K562 (cell line): Measurements from ENCODE around the gene TMEM30A. TPM values are rescaled to one million over a fixed set of nuclear protein-coding genes. Genes with fewer than 3 reads are reported as not detected.

Source experiments
- ATAC-seq: fragments of 200-7000 bp; cut with Tn5 transposase; 3 replicates; pipeline ENCODE4 v1.9.1; 2020; ENCODE audit warnings: moderate library complexity
- BruUV-seq: library from RNA; stranded (reverse); fragments of 400-500 nt; replicated peaks from 2 replicates; lab custom pipeline; 2021; lab: Mats Ljungman, UMichigan
- CTCF ChIA-PET: fragments of 300-600 bp; formaldehyde crosslinking; extraction: SDS; loops from one replicate; lab custom pipeline; 2021; ENCODE audit warnings: low intra/inter-chr PET ratio; lab: Yijun Ruan, JAX
- POLR2A ChIA-PET: fragments of 300-600, 350-650 bp; sonication (Branson Sonifier 250); formaldehyde crosslinking; extraction: SDS; loops from one replicate; lab custom pipeline; 2021; ENCODE audit warnings: antibody characterized with exemption, inconsistent platforms; lab: Yijun Ruan, JAX
- DNase-seq, 4 experiments: peaks; one replicate each; pipeline versions ENCODE4 v3.0.0 to v3.0.0-alpha.2; 2011 to 2018; ENCODE audit warnings: low spot score in 3 of 4, mixed read lengths in 3 of 4; ENCODE audit errors: extremely low read depth in 1 of 4
- FAIRE-seq: peaks from 2 replicates; lab custom pipeline; 2011; peaks lifted over from hg19 to GRCh38; lab: Jason Lieb, UNC
- H2AFZ ChIP-seq: 2 replicates; pipeline ENCODE4 v1.6.0; 2011; ENCODE audit warnings: low read depth, low read length, control low read depth, inconsistent platforms
- H3K27ac ChIP-seq: fragments of 200-600 bp; 3 replicates; pipeline ENCODE4 v1.8.0; 2011; ENCODE audit warnings: low read depth, mild to moderate bottlenecking, control low read depth, inconsistent platforms, low read length, moderate library complexity, mixed read lengths; ENCODE audit errors: extremely low read depth
- H3K27me3 ChIP-seq, 2 experiments: fragments of 300-600 bp in 1 of 2; 2 replicates in 1 of 2; 3 replicates in 1 of 2; pipeline versions ENCODE4 v1.6.0 to v1.8.0; 2011; ENCODE audit warnings: inconsistent platforms in 2 of 2, low read length in 2 of 2, mild to moderate bottlenecking in 1 of 2, mixed read lengths in 1 of 2, moderate library complexity in 1 of 2; ENCODE audit not compliant: control insufficient read depth in 2 of 2, insufficient read depth in 2 of 2
- H3K36me3 ChIP-seq: fragments of 300-600 bp; 3 replicates; pipeline ENCODE4 v1.8.0; 2011; ENCODE audit warnings: mild to moderate bottlenecking, low read length, inconsistent platforms; ENCODE audit not compliant: control insufficient read depth, insufficient read depth
- H3K4me1 ChIP-seq, 2 experiments: fragments of 200-600 bp in 1 of 2; replicated peaks in 1 of 2; 2 replicates in 1 of 2; 3 replicates in 1 of 2; pipeline versions ENCODE4 v1.5.1 to v1.8.0; 2011; ENCODE audit warnings: inconsistent platforms in 2 of 2, low read length in 2 of 2, mild to moderate bottlenecking in 1 of 2, mixed read lengths in 1 of 2, moderate library complexity in 1 of 2; ENCODE audit not compliant: control insufficient read depth in 2 of 2, insufficient read depth in 2 of 2
- H3K4me2 ChIP-seq: 2 replicates; pipeline ENCODE4 v1.6.1; 2011; ENCODE audit warnings: low read length, control low read depth, inconsistent platforms, mixed read lengths; ENCODE audit not compliant: insufficient read depth
- H3K4me3 ChIP-seq: fragments of 200-600 bp; sonication (generic), shearing (Covaris generic); 2 replicates; pipeline ENCODE4 v1.5.1; 2016; ENCODE audit warnings: control low read depth, inconsistent platforms
- H3K79me2 ChIP-seq: fragments of 200-600 bp; 3 replicates; pipeline ENCODE4 v1.8.0; 2011; ENCODE audit warnings: low read length, inconsistent platforms; ENCODE audit not compliant: control insufficient read depth, insufficient read depth
- H3K9ac ChIP-seq, 2 experiments: 2 replicates each; pipeline versions ENCODE4 v1.6.0 to v1.6.1; 2011; ENCODE audit warnings: low read depth in 2 of 2, low read length in 2 of 2, control low read depth in 1 of 2, inconsistent platforms in 1 of 2, mild to moderate bottlenecking in 1 of 2, mixed read lengths in 1 of 2; ENCODE audit not compliant: insufficient read depth in 1 of 2
- H3K9me1 ChIP-seq: one replicate; pipeline ENCODE4 v1.6.0; 2011; ENCODE audit warnings: inconsistent platforms, mild to moderate bottlenecking, low read length, moderate library complexity; ENCODE audit not compliant: control insufficient read depth, insufficient read depth
- H3K9me3 ChIP-seq: replicated peaks from 2 replicates; pipeline ENCODE4 v1.5.1; 2011; ENCODE audit warnings: low read depth, low read length, inconsistent platforms; ENCODE audit not compliant: control insufficient read depth, insufficient read depth
- H4K20me1 ChIP-seq: replicated peaks from 2 replicates; pipeline ENCODE4 v1.6.1; 2011; ENCODE audit warnings: low read length, inconsistent platforms, mixed read lengths; ENCODE audit not compliant: control insufficient read depth, insufficient read depth
- GTF3C2 ChIP-seq: IDR thresholded peaks from 3 replicates; pipeline ENCODE4 v1.6.1; 2011; ENCODE audit warnings: borderline replicate concordance, mild to moderate bottlenecking, moderate library complexity; ENCODE audit not compliant: insufficient read length; ENCODE audit errors: extremely low read depth
- MTA1 ChIP-seq: fragments of 450-650 bp; IDR thresholded peaks from 2 replicates; pipeline ENCODE4 v1.6.1; 2017; ENCODE audit warnings: borderline replicate concordance
- ZEB2 ChIP-seq: fragments of 450-650 bp; IDR thresholded peaks from 2 replicates; pipeline ENCODE4 v1.6.1; 2016
- WGBS: fragments of 100-300 bp; shearing (Covaris generic); methylation state at CpG from one replicate; pipeline ENCODE4 v1.1.6; 2016; ENCODE audit warnings: low coverage, mixed read lengths; ENCODE audit not compliant: insufficient coverage; ENCODE audit errors: missing lambda C conversion rate; 5-methylcytosine and 5-hydroxymethylcytosine counted together
- in situ Hi-C: fragments of 300-500 bp; cut with MboI; formaldehyde crosslinking; loops from 4 replicates; pipeline ENCODE4 v1.15.0; 2018; ENCODE audit warnings: inconsistent platforms, mixed read lengths
- intact Hi-C: fragments of 100-400 bp; cut with micrococcal nuclease; formaldehyde crosslinking; loops from 2 replicates; pipeline ENCODE4 v1.14.2; 2022
- polyA plus RNA-seq, 8 experiments: library from polyadenylated mRNA; depleted of rRNA in 4 of 8; stranded (reverse) in 5 of 8; unstranded in 3 of 8; fragments of >200 nt; fragmentation: Nextera tagmentation in 2 of 8; fragmentation: Illumina TruSeq in 1 of 8; extraction: Ambion mirVana in 2 of 8; extraction: Trizol in 1 of 8; gene quantifications; 2 replicates each; pipeline versions ENCODE4 v1.2.1 to v1.2.3, GENCODE V29; 2011 to 2014; ENCODE audit warnings: inconsistent platforms in 1 of 8, missing spikeins in 1 of 8
- total RNA-seq, 7 experiments: library from RNA; depleted of rRNA in 6 of 7; stranded (reverse); fragments of >200 nt in 6 of 7; fragmentation: Illumina TruSeq in 2 of 7; extraction: Trizol in 2 of 7; gene quantifications; 2 replicates each; pipeline versions ENCODE4 v1.2.1 to v1.2.3, GENCODE V29; 2011 to 2021; ENCODE audit warnings: low replicate concordance in 1 of 7

Gene TMEM30A
- total and polyA plus RNA-seq, 9 of the 15 experiments (the other 6 are each of a cell fraction or from before 2014, with no cell fraction given), result 6.5 to 31.2 (median 16.3) TPM

- Histone ChIP-seq H3K9ac (no peak overlapping the region), H3K4me2 (no peak overlapping the region), H3K4me1 (no peaks in the 10 kb centered on the region), H2AFZ (no peak overlapping the region), H3K36me3 (no peaks in the 10 kb centered on the region), H3K79me2 (no peaks in the 10 kb centered on the region), H3K27me3 (no peaks in the 10 kb centered on the region), H3K9me1 (no peaks in the 10 kb centered on the region), H3K4me3 (no peak overlapping the region), H3K27ac (no peak overlapping the region), H3K9me3 (no peaks in the 10 kb centered on the region), H4K20me1 (no peaks in the 10 kb centered on the region)
- 0% methylated on average over 3 of the region's 3 CpGs for WGBS
- FAIRE-seq (no peak), DNase-seq (no peak), ATAC-seq (no peak)
- POLR2A ChIA-PET, result interaction anchor here (0.9 kb wide), 1 partner anchor 1482 kb away, joined by 3 read pairs; no protein-coding TSS in a partner anchor
- in situ Hi-C loops (no loop called here), intact Hi-C loops (no loop called here)
- CTCF ChIA-PET, result interaction anchor here (0.6 kb wide), 1 partner anchor 985 kb away, joined by 4 read pairs; no protein-coding TSS in a partner anchor
- BruUV-seq, result no TSS peak
- TF ChIP-seq MTA1 (no peak), ZEB2 (no peak), GTF3C2 (no peak)
Observed at GRCh38 chr6:75219263-75219662, 65.3 kb downstream of the TMEM30A start.
